Kidney epithelial cell (primary cell): ENCODE results near the gene DPYSL4. TPM values are rescaled to one million over a fixed set of nuclear protein-coding genes. Genes with fewer than 3 reads are reported as not detected.

Experiments
- DNase-seq: peaks from one replicate; pipeline ENCODE4 v3.0.0-alpha.2; 2010; ENCODE audit warnings: low read depth
- H3K27me3 ChIP-seq: 2 replicates; pipeline ENCODE4 v1.6.0; 2011; ENCODE audit warnings: low read length; ENCODE audit not compliant: control insufficient read depth, insufficient read depth
- H3K36me3 ChIP-seq: 2 replicates; pipeline ENCODE4 v1.5.1; 2011; ENCODE audit warnings: low read length; ENCODE audit not compliant: control insufficient read depth, insufficient read depth
- H3K4me3 ChIP-seq: 2 replicates; pipeline ENCODE4 v1.5.1; 2011; ENCODE audit warnings: low read depth, mild to moderate bottlenecking, control low read depth, low read length
- total RNA-seq: library from RNA; depleted of rRNA; stranded (reverse); fragments of >200 nt; gene quantifications from 2 replicates; pipeline ENCODE4 v1.2.3, GENCODE V29; 2015
- TF ChIP-seq, protein P1 (sequence below): IDR thresholded peaks from 2 replicates; pipeline ENCODE4 v1.5.1; 2011; ENCODE audit warnings: mild to moderate bottlenecking, moderate library complexity, low read length, control low read depth, inconsistent platforms; ENCODE audit not compliant: insufficient read depth, poor library complexity, severe bottlenecking

DPYSL4 gene
- total RNA-seq, 1 donor from 2014 or later: 15.3 TPM

DNA sequence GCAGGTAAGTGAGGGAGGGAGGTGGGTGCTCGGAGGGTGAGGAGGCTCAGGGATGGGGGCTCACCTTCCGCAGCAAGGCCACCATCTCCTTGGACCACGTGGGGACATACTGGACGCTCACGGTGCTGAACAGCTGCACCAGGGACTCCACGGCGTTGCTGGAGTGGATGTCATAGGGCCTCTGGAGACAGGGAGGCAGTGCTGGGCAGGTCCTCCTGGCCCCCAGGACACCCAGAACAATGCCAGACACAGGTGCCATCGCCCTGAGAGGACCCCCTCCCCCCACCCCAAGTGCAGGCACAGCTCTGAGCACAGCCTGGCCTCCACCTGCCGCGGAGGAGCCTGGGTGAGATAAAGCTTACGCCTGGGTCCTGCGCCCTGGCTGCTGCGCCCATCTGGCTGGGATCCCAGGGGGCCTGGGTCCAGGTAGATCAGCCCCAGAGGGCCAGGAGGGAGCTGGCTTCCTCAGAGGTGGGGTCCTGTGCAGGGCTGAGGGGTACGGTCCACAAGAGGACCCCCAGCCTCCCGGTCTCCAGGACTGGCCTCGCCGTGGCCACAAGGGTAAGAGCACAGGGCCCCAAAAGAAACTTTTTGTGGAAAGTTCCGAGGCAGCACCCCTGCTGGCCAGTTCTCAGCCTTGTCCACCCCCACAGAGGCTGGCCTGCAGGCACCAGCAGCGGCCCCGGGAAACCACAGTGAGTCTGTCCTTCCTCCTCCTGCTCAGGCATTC is 37.8 kb downstream of the DPYSL4 start:
- no peak overlapping the region for H3K4me3 ChIP-seq
- no peak for DNase-seq
- no peaks in the 10 kb centered on the region for H3K27me3 ChIP-seq
- H3K36me3 ChIP-seq: no peaks in the 10 kb centered on the region
- TF ChIP-seq, protein P1, sequence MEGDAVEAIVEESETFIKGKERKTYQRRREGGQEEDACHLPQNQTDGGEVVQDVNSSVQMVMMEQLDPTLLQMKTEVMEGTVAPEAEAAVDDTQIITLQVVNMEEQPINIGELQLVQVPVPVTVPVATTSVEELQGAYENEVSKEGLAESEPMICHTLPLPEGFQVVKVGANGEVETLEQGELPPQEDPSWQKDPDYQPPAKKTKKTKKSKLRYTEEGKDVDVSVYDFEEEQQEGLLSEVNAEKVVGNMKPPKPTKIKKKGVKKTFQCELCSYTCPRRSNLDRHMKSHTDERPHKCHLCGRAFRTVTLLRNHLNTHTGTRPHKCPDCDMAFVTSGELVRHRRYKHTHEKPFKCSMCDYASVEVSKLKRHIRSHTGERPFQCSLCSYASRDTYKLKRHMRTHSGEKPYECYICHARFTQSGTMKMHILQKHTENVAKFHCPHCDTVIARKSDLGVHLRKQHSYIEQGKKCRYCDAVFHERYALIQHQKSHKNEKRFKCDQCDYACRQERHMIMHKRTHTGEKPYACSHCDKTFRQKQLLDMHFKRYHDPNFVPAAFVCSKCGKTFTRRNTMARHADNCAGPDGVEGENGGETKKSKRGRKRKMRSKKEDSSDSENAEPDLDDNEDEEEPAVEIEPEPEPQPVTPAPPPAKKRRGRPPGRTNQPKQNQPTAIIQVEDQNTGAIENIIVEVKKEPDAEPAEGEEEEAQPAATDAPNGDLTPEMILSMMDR: peak; percentile 8

DNA sequence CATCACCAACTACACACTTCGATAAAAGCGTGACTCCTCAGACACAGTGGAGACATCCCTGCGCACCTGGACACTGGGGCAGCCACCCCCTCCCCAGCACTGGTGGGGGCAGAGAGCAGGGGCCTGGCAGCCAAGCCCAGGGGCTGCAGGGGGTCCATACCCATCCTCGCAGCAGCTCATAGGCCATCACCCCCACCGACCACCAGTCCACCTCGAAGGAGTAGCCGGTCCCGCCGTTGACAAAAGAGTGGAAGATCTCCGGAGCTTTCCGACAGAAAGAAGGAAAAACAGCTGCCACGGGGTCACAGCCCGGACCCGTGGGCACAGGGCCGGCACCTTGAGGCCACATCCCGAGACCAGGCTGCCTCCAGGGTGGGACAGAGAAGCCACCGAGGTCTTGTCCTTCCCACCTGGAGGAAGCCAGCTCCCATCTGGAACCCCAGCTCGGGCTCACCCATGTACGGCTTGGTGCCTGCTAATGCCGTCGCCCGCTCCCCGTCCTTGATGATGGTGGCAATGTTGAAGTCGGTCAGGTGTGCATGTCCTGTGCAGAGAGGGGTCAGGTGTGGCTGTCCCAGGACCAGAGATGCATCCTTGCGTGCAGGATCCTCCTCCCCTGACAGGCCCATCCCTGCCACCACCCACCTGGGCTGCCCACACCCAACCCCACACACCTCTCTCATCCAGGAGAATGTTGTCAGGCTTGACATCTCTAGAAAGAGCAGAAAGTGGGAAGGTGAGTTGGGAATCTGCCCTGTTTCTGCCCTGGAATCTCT is 38.5 kb downstream of the DPYSL4 start:
- Histone ChIP-seq H3K36me3 (no peaks in the 10 kb centered on the region), H3K27me3 (no peaks in the 10 kb centered on the region), H3K4me3 (no peak overlapping the region)
- TF ChIP-seq, protein P1: no peak
- no peak for DNase-seq

DNA sequence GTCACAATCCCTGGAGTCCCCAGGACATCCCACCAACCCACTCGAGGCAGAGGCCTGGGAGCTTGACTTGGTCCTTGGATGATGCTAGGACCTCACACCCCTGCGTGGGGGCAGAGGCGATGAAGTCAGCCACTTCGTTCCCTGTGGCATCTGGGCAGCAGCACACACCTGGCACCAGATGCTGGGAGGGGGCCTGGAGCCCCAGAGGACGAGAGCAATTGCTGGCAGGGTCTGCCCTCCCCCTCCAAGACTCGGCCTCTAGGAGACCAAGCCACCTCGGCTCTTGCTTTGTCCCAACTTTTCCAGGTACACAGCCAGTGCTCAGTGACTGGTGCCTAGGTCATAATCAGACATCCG is 39.1 kb downstream of the DPYSL4 start:
- DNase-seq: no peak
- TF ChIP-seq, protein P1: no peak
- Histone ChIP-seq H3K4me3 (no peak overlapping the region), H3K36me3 (no peaks in the 10 kb centered on the region), H3K27me3 (no peaks in the 10 kb centered on the region)

DNA sequence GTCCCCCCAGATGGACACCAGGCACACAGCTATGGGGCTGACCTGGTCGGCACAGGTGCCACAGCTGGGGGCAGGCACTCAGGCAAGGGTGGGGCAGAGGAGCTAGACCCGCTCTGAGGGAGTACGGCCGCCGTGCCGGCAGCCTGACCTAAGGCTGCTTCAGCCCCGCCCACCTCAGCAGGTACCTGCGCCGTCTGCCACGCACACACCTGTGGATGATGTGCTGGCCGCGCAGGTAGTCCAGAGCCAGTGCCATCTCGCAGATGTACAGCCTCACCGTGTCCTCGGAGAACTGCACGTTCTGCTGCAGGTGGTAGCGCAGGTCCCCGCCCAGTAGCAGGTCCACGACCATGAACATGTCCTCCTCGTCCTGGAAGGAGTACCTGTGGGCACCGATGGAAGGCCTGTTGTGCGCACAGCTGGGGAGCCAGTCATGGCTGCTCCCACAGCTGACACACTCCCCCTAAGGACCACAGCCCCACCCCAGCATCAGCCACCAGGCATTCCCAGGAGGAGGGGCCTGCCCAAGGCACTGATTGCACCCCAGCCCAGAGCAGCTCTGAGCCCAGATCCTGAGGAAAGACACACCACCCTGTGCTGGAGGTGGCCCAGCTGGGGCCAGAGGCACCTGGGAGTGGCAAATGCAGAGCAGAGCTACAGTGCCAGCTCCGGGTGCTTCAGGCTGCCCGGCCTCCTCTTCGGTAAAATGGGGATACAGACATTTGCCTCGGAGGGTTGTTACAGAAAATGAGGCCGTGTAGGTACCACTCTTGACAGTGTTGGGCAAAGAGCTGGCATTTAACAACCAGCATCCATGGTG is 40.0 kb downstream of the DPYSL4 start:
- TF ChIP-seq, protein P1: no peak

DNA sequence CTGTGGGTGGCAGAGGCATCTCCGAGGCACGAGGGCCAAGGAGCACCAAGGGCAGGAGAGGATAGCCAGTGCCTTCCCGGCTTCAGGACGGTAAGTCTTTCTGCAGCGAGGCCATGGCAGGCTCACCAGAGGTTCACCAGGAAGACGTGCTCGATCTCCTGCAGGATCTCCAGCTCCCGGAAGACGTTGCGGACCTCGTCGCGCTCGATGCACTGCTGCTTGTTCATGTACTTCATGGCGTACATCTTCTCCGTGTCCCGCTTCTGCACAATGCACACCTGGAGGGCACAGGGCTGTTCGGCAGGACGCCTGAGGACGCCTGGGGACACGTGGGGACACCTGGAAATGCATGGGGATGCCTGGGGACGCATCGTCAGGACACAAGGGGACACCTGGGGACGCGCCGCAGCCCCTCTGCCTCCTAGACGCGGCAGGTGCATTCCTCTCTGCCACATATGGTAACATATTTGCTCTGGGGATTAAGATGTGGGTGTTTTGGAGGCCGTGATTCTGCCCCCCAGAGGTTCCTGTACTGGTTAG is 41.2 kb downstream of the DPYSL4 start:
- no peak overlapping the region for H3K4me3 ChIP-seq
- H3K27me3 ChIP-seq: no peaks in the 10 kb centered on the region
- DNase-seq: no peak
- no peaks in the 10 kb centered on the region for H3K36me3 ChIP-seq
- TF ChIP-seq, protein P1: no peak

More for the DNA sequence above, 40.0 kb downstream of the DPYSL4 start:
- Histone ChIP-seq H3K36me3 (no peaks in the 10 kb centered on the region), H3K27me3 (no peaks in the 10 kb centered on the region), H3K4me3 (no peak overlapping the region)
- no peak for DNase-seq
